Left renal cortex interstitium (tissue), 4 donors: Measurements from ENCODE around the gene ADORA2A. TPM values are rescaled to one million over a fixed set of nuclear protein-coding genes. Genes with fewer than 3 reads are reported as not detected.

Experiments
- DNase-seq, 4 donors: peaks; one replicate each; pipeline ENCODE4 v3.0.0-alpha.2; 2013; ENCODE audit warnings: low read depth in 4 of 4, low spot score in 2 of 4, missing footprints in 1 of 4
- polyA plus RNA-seq, 4 donors: library from polyadenylated mRNA; unstranded; fragments of 120-200 nt; gene quantifications; one replicate each; pipeline ENCODE4 v1.2.1, GENCODE V29; 2013; ENCODE audit not compliant: insufficient read length in 4 of 4

The ADORA2A gene
- polyA plus RNA-seq, 4 donors = 7.3 to 9.9 (median 8.5) TPM

- DNase-seq = no peak
Measured at GRCh38 chr22:24444251-24444650, 16.9 kb downstream of the ADORA2A start.

- DNase-seq = peak in 1 of 4 donors; percentile 61
Measured at GRCh38 chr22:24444729-24445466, 17.5 kb downstream of the ADORA2A start.

- no peak for DNase-seq
Measured at GRCh38 chr22:24445481-24446259, 18.3 kb downstream of the ADORA2A start.

- no peak for DNase-seq
Measured at GRCh38 chr22:24446260-24446611, 18.8 kb downstream of the ADORA2A start.

- DNase-seq = no peak
Measured at GRCh38 chr22:24450610-24451009, 23.2 kb downstream of the ADORA2A start.

GRCh38 chr22:24451162-24451561 lies 23.8 kb downstream of the ADORA2A start:
- no peak for DNase-seq

- DNase-seq = no peak
Measured at GRCh38 chr22:24453853-24454252, 26.5 kb downstream of the ADORA2A start.

- no peak for DNase-seq
Measured at GRCh38 chr22:24455039-24455438, 27.6 kb downstream of the ADORA2A start.

- no peak for DNase-seq
Measured at GRCh38 chr22:24455751-24456426, 28.5 kb downstream of the ADORA2A start.

- DNase-seq = no peak
Measured at GRCh38 chr22:24457894-24458420, 30.6 kb downstream of the ADORA2A start.

GRCh38 chr22:24459911-24460310 lies 32.5 kb downstream of the ADORA2A start:
- DNase-seq = no peak

GRCh38 chr22:24460418-24461089 lies 33.2 kb downstream of the ADORA2A start:
- no peak for DNase-seq

- DNase-seq = no peak
Measured at GRCh38 chr22:24463071-24463760, 35.8 kb downstream of the ADORA2A start.

- DNase-seq = no peak
Measured at GRCh38 chr22:24465566-24465965, 38.2 kb downstream of the ADORA2A start.

GRCh38 chr22:24465975-24466374 lies 38.6 kb downstream of the ADORA2A start:
- DNase-seq = no peak

- peak in 3 of 4 donors; percentile 26 to 59 (median 39) for DNase-seq
Measured at GRCh38 chr22:24466716-24467328, 39.4 kb downstream of the ADORA2A start.

- no peak for DNase-seq
Measured at GRCh38 chr22:24467340-24467739, 39.9 kb downstream of the ADORA2A start.

- DNase-seq = no peak
Measured at GRCh38 chr22:24471570-24471969, 44.2 kb downstream of the ADORA2A start.

- DNase-seq = no peak
Measured at GRCh38 chr22:24473284-24473683, 45.9 kb downstream of the ADORA2A start.

GRCh38 chr22:24474221-24474620 lies 46.8 kb downstream of the ADORA2A start:
- no peak for DNase-seq
